Upper lobe of right lung (tissue), 1 donor: ENCODE results near the gene TBC1D22B. TPM values are rescaled to one million over a fixed set of nuclear protein-coding genes. Genes with fewer than 3 reads are reported as not detected.

ENCODE experiments used
- ATAC-seq: fragments of 200-7000 bp; cut with Tn5 transposase; one replicate; pipeline ENCODE4 v1.9.1; 2020; ENCODE audit warnings: mild to moderate bottlenecking, moderate library complexity
- DNase-seq: peaks from one replicate; pipeline ENCODE4 v3.0.0-alpha.2; 2020
- H3K27ac ChIP-seq: fragments of 200-600 bp; one replicate; pipeline ENCODE4 v1.8.0; 2022
- H3K27me3 ChIP-seq: fragments of 200-600 bp; one replicate; pipeline ENCODE4 v1.8.0; 2022; ENCODE audit warnings: mild to moderate bottlenecking
- H3K36me3 ChIP-seq: fragments of 200-600 bp; one replicate; pipeline ENCODE4 v1.8.0; 2022
- H3K4me1 ChIP-seq: fragments of 200-600 bp; one replicate; pipeline ENCODE4 v1.8.0; 2022
- H3K4me3 ChIP-seq: fragments of 200-600 bp; one replicate; pipeline ENCODE4 v1.8.0; 2022; ENCODE audit warnings: mild to moderate bottlenecking
- H3K9me3 ChIP-seq: fragments of 200-600 bp; one replicate; pipeline ENCODE4 v1.8.0; 2022
- CTCF ChIP-seq: fragments of 200-600 bp; IDR thresholded peaks from one replicate; pipeline ENCODE4 v1.8.0; 2022; ENCODE audit warnings: antibody characterized with exemption
- intact Hi-C: fragments of 100-400 bp; cut with DNase I; formaldehyde crosslinking; loops from one replicate; pipeline ENCODE4 v1.11.0; 2022
- total RNA-seq: library from RNA; stranded (reverse); fragmentation: NEBNext Ultra II Directional; extraction: Animal tissue kit (Norgen Biotek cat#: 25700); gene quantifications from one replicate; pipeline ENCODE4 v1.2.1, GENCODE V29; 2021
- donor health status: DM: no; HTN: yes; CAD: no; lungs with severe emphysema.

The TBC1D22B gene
- total RNA-seq, 1 donor from 2014 or later = 12.4 TPM

- no peak overlapping the region for H3K4me3 ChIP-seq
- H3K9me3 ChIP-seq = no peaks in the 10 kb centered on the region
- H3K4me1 ChIP-seq = no peaks in the 10 kb centered on the region
- no peak overlapping the region for H3K27ac ChIP-seq
- intact Hi-C loops = no loop called here
- peaks cover 9% of the 10 kb centered on the region for H3K36me3 ChIP-seq
- DNase-seq (no peak), ATAC-seq (no peak)
- H3K27me3 ChIP-seq = no peaks in the 10 kb centered on the region
- no peak for TF ChIP-seq CTCF
Measured at GRCh38 chr6:37273690-37274089, 16.1 kb downstream of the TBC1D22B start.

- H3K9me3 ChIP-seq = no peaks in the 10 kb centered on the region
- no peak overlapping the region for H3K4me3 ChIP-seq
- ATAC-seq = no peak
- H3K36me3 ChIP-seq = peaks cover 2% of the 10 kb centered on the region
- TF ChIP-seq CTCF = no peak
- no peaks in the 10 kb centered on the region for H3K27me3 ChIP-seq
- intact Hi-C loops = no loop called here
- H3K4me1 ChIP-seq = peaks cover 10% of the 10 kb centered on the region
- H3K27ac ChIP-seq = no peak overlapping the region
- no peak for DNase-seq
Measured at GRCh38 chr6:37275350-37275749, 17.8 kb downstream of the TBC1D22B start.

GRCh38 chr6:37277001-37277409, 19.4 kb downstream of the TBC1D22B start:
- Histone ChIP-seq H3K4me1 (peaks cover 10% of the 10 kb centered on the region), H3K27ac (no peak overlapping the region), H3K9me3 (no peaks in the 10 kb centered on the region), H3K4me3 (no peak overlapping the region), H3K36me3 (peaks cover 3% of the 10 kb centered on the region), H3K27me3 (no peaks in the 10 kb centered on the region)
- TF ChIP-seq CTCF = no peak
- intact Hi-C loops = no loop called here
- DNase-seq (no peak), ATAC-seq (no peak)

- H3K4me1 ChIP-seq = peaks cover 10% of the 10 kb centered on the region
- H3K36me3 ChIP-seq = peaks cover 26% of the 10 kb centered on the region
- DNase-seq (no peak), ATAC-seq (peak; percentile 63)
- intact Hi-C loops = no loop called here
- H3K27me3 ChIP-seq = no peaks in the 10 kb centered on the region
- no peaks in the 10 kb centered on the region for H3K9me3 ChIP-seq
- H3K27ac ChIP-seq = peak overlapping the region; percentile 11
- TF ChIP-seq CTCF = no peak
- no peak overlapping the region for H3K4me3 ChIP-seq
Measured at GRCh38 chr6:37279366-37280134, 22.0 kb downstream of the TBC1D22B start.

GRCh38 chr6:37280162-37280887, 22.8 kb downstream of the TBC1D22B start:
- no peaks in the 10 kb centered on the region for H3K27me3 ChIP-seq
- intact Hi-C loops = no loop called here
- DNase-seq (no peak), ATAC-seq (no peak)
- H3K27ac ChIP-seq = no peak overlapping the region
- no peaks in the 10 kb centered on the region for H3K9me3 ChIP-seq
- H3K4me3 ChIP-seq = no peak overlapping the region
- peaks cover 34% of the 10 kb centered on the region for H3K36me3 ChIP-seq
- TF ChIP-seq CTCF = no peak
- peaks cover 10% of the 10 kb centered on the region for H3K4me1 ChIP-seq
